Kidney (tissue), 14 donors: ENCODE data around the gene ME3. TPM values are rescaled to one million over a fixed set of nuclear protein-coding genes. Genes with fewer than 3 reads are reported as not detected.
A peak's percentile ranks its signal among the peaks of the same experiment; 100 is the strongest.
"Not testable (repeated sequence)": the region's sequence is repeated elsewhere in the genome, so short reads cannot be mapped to it uniquely, and the experiment has no call there.

Experiments
- DNase-seq, 5 donors: peaks; one replicate each; pipeline ENCODE4 v3.0.0-alpha.2; 2013 to 2020
- FAIRE-seq: peaks from 2 replicates; lab custom pipeline; 2012; peaks lifted over from hg19 to GRCh38; lab: Jason Lieb, UNC
- H3K27ac ChIP-seq, 2 donors: one replicate each; pipeline ENCODE4 v1.7.0; 2013; ENCODE audit warnings: low read depth in 2 of 2, low read length in 2 of 2, inconsistent platforms in 1 of 2
- H3K27me3 ChIP-seq: one replicate; pipeline ENCODE4 v1.7.1; 2013; ENCODE audit warnings: low read length, inconsistent platforms; ENCODE audit not compliant: control insufficient read depth, insufficient read depth
- H3K36me3 ChIP-seq, 3 donors: one replicate each; pipeline versions ENCODE4 v1.7.0 to v1.7.1; 2013; ENCODE audit warnings: low read length in 3 of 3, control low read depth in 1 of 3, inconsistent platforms in 1 of 3; ENCODE audit not compliant: insufficient read depth in 3 of 3, control insufficient read depth in 2 of 3
- H3K4me1 ChIP-seq, 3 donors: one replicate each; pipeline versions ENCODE4 v1.7.0 to v1.7.1; 2013; ENCODE audit warnings: low read length in 3 of 3, inconsistent platforms in 1 of 3, low read depth in 1 of 3; ENCODE audit not compliant: control insufficient read depth in 2 of 3, insufficient read depth in 2 of 3
- H3K4me3 ChIP-seq, 3 donors: one replicate each; pipeline versions ENCODE4 v1.7.0 to v1.8.1; 2013; ENCODE audit warnings: low read length in 3 of 3, control low read depth in 1 of 3, inconsistent platforms in 1 of 3
- H3K9ac ChIP-seq, 3 donors: one replicate each; pipeline versions ENCODE4 v1.7.0 to v1.7.1; 2013; ENCODE audit warnings: low read length in 3 of 3, control low read depth in 1 of 3, inconsistent platforms in 1 of 3
- H3K9me3 ChIP-seq, 3 donors: one replicate each; pipeline versions ENCODE4 v1.7.0 to v1.7.1; 2013; ENCODE audit warnings: low read length in 3 of 3, control low read depth in 1 of 3, inconsistent platforms in 1 of 3; ENCODE audit not compliant: control insufficient read depth in 2 of 3, insufficient read depth in 1 of 3
- CTCF ChIP-seq: IDR thresholded peaks from 3 replicates; pipeline ENCODE4 v1.5.1; 2012; ENCODE audit warnings: mild to moderate bottlenecking, moderate library complexity, borderline replicate concordance; ENCODE audit not compliant: insufficient read depth; ENCODE audit errors: extremely low read depth
- intact Hi-C: fragments of 100-400 bp; cut with DNase I; formaldehyde crosslinking; loops from one replicate; pipeline ENCODE4 v1.11.1; 2022
- polyA plus RNA-seq: library from polyadenylated mRNA; stranded (reverse); fragments of 350-450 nt; fragmentation: Illumina TruSeq; extraction: RNeasy Lipid Tissue Mini Kit (QIAGEN cat#74804); gene quantifications from one replicate; pipeline ENCODE4 v1.2.3, GENCODE V29; 2014; ENCODE audit warnings: low read depth, low replicate concordance; ENCODE audit not compliant: insufficient read depth
- total RNA-seq: library from RNA; stranded (reverse); fragmentation: NEBNext Ultra II Directional; extraction: Animal tissue kit (Norgen Biotek cat#: 25700); gene quantifications from one replicate; pipeline ENCODE4 v1.2.1, GENCODE V29; 2021
- donor health status: control.
- donor health status: control.
- donor health status: control.
- donor health status: control.
- donor health status: control.
- donor health status: DM: yes; HTN: yes; CAD: no.
- donor health status: Normal renal cell carcinoma (clear cell type).

ME3 gene
- total and polyA plus RNA-seq, 2 donors from 2014 or later = 13.2 to 32.2 TPM

DNA sequence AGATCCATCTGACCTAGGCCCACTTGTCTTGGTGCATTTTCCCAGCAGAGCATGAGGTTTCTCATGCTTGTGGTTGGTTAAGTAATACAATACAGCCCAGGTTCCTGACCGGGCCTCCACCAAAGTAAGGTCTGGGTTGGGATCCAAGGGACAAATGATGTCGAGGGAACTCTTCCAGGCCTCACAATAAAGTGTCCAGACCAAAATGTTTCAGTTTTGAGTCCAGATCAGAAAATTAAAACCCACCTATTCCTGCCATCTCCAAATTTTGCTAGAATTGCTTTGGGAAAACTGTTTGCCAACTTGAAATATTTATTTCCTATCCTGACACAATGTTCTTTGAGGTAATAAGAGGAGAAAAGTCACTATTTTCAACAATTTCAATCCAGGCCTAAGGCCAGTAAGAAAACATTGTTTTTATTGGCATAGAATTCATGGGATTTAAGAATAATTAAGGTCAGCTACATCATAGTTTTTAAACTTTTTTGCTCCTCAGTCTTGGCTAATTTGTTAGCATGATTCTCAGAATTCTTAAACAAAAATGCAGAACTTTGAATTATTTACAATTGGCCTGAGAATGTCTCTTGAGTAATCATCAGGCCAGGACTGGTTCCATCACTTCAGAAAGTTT is 51.4 kb downstream of the ME3 start:
- TF ChIP-seq CTCF = no peak
- no peak for FAIRE-seq
- intact Hi-C loops = no loop called here
- Histone ChIP-seq H3K27me3 (no peaks in the 10 kb centered on the region), H3K9me3 (no peaks in the 10 kb centered on the region), H3K36me3 (no peaks in the 10 kb centered on the region), H3K27ac (no peak overlapping the region), H3K9ac (no peak overlapping the region), H3K4me3 (no peak overlapping the region), H3K4me1 (peaks cover 0 to 9% (median 0%) of the 10 kb centered on the region in 3 donors)
- DNase-seq = peak in 1 of 5 donors; percentile 43

DNA sequence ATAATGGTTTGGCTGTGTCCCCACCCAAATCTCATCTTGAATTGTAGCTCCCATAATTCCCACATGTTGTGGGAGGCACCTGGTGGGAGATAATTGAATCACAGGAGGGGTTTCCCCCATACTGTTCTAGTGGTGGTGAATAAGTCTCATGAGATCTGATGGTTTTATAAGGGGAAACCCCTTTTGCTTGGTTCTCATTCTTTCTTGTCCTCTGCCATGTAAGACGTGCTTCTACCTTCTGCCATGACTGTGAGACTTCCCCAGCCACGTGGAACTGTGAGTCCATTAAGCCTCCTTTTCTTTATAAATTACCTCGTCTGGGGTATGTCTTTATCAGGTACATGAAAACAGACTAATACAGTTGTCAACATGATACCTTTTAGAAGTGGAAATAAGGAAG is 53.0 kb downstream of the ME3 start:
- H3K27me3 ChIP-seq, DNase-seq, H3K9me3 ChIP-seq, intact Hi-C loops, H3K9ac ChIP-seq, H3K36me3 ChIP-seq, H3K4me1 ChIP-seq, H3K4me3 ChIP-seq, H3K27ac ChIP-seq, FAIRE-seq: not testable (repeated sequence)

DNA sequence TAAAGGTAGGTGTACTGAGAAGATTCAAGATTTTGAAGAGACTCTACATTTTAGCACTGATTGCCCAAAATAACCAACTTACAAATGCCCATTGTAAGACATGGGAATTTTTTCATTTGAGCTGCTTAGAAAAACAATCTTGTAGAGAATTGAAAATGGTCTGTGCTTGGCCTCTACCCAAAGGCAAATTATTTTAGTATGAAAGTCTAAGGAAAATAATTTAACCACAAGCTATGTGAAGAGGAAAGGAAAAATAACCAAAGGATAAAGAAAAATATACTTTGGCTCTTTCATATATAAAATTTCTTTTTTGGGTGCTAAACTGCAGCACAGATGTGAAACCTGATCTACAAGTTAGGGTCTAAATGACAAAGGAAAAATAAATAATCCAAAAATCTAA is 54.9 kb downstream of the ME3 start:
- Histone ChIP-seq H3K9ac (no peak overlapping the region), H3K4me1 (no peaks in the 10 kb centered on the region), H3K9me3 (peaks cover 0 to 6% (median 0%) of the 10 kb centered on the region in 3 donors), H3K27me3 (no peaks in the 10 kb centered on the region), H3K4me3 (no peak overlapping the region), H3K27ac (no peak overlapping the region), H3K36me3 (no peaks in the 10 kb centered on the region)
- DNase-seq (no peak), FAIRE-seq (no peak)
- intact Hi-C loops = no loop called here
- TF ChIP-seq CTCF = no peak

GRCh38 chr11:86615487-86615886 is 56.9 kb downstream of the ME3 start:
- Histone ChIP-seq H3K36me3 (no peaks in the 10 kb centered on the region), H3K4me3 (no peak overlapping the region), H3K9me3 (peaks cover 0 to 6% (median 0%) of the 10 kb centered on the region in 3 donors), H3K9ac (no peak overlapping the region), H3K27me3 (no peaks in the 10 kb centered on the region), H3K27ac (no peak overlapping the region), H3K4me1 (no peaks in the 10 kb centered on the region)
- intact Hi-C loops = no loop called here
- no peak for FAIRE-seq
- no peak for TF ChIP-seq CTCF
- no peak for DNase-seq
